GM19240 (cell line): ENCODE results near the gene HIVEP3.

Experiments
- DNase-seq: peaks from one replicate; pipeline ENCODE4 v3.0.0; 2011; ENCODE audit warnings: low spot score; ENCODE audit not compliant: insufficient read length

HIVEP3 gene

GRCh38 chr1:41638086-41639024 lies 280.4 kb downstream of the HIVEP3 start:
- no peak for DNase-seq

GRCh38 chr1:41637367-41637766 lies 281.4 kb downstream of the HIVEP3 start:
- DNase-seq = no peak

- no peak for DNase-seq
Measured at GRCh38 chr1:41633764-41634163, 285.0 kb downstream of the HIVEP3 start.

- DNase-seq = no peak
Measured at GRCh38 chr1:41632781-41633575, 285.7 kb downstream of the HIVEP3 start.

GRCh38 chr1:41631971-41632370 lies 286.8 kb downstream of the HIVEP3 start:
- no peak for DNase-seq

GRCh38 chr1:41631154-41631553 lies 287.6 kb downstream of the HIVEP3 start:
- no peak for DNase-seq

- no peak for DNase-seq
Measured at GRCh38 chr1:41629571-41629970, 289.2 kb downstream of the HIVEP3 start.

- DNase-seq = no peak
Measured at GRCh38 chr1:41629141-41629540, 289.6 kb downstream of the HIVEP3 start.

GRCh38 chr1:41627491-41628280 lies 291.0 kb downstream of the HIVEP3 start:
- DNase-seq = no peak

GRCh38 chr1:41626616-41627375 lies 291.9 kb downstream of the HIVEP3 start:
- no peak for DNase-seq

GRCh38 chr1:41626146-41626545 lies 292.6 kb downstream of the HIVEP3 start:
- no peak for DNase-seq

- DNase-seq = no peak
Measured at GRCh38 chr1:41623736-41624135, 295.0 kb downstream of the HIVEP3 start.

GRCh38 chr1:41622859-41623732 lies 295.6 kb downstream of the HIVEP3 start:
- peak; percentile 59 for DNase-seq

- no peak for DNase-seq
Measured at GRCh38 chr1:41622402-41622801, 296.3 kb downstream of the HIVEP3 start.

- no peak for DNase-seq
Measured at GRCh38 chr1:41621791-41622190, 296.9 kb downstream of the HIVEP3 start.

- DNase-seq = no peak
Measured at GRCh38 chr1:41621256-41621655, 297.5 kb downstream of the HIVEP3 start.

- DNase-seq = no peak
Measured at GRCh38 chr1:41620365-41621169, 298.2 kb downstream of the HIVEP3 start.

GRCh38 chr1:41619511-41620364 lies 299.0 kb downstream of the HIVEP3 start:
- no peak for DNase-seq
